ENCODE results near the gene SFXN5.

DNA sequence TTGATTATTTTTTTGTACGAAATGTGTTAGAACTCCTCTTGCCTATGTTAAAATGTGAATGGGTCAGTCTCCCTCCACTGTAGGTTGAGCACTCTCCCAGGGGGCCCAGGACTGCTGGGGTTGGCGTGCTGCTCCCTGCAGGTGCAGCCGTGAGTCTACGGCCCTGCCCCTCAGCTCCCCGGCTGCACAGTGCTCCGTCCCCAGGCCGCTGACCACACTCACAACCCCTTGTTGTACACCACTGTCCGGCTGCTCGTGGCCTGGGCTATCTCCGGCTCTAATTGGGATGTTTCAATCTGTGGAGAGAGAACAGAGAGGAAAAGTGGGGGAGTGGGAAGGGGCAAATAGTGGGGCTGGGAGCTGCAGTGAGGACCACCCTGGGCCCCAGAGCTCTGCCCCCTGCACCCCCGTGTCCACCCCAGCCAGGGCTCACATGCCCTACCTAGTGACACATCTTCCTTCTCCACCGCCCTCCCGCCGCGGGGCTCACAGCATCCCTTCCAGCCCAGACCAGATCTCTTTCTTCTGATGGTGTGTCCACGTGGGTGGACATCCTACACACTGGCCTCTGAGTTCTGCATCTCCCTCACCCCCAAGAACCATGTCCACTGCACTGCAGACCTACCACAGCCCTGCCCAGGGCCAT is 126.6 kb downstream of the SFXN5 start:
- TF ChIP-seq, protein P1, sequence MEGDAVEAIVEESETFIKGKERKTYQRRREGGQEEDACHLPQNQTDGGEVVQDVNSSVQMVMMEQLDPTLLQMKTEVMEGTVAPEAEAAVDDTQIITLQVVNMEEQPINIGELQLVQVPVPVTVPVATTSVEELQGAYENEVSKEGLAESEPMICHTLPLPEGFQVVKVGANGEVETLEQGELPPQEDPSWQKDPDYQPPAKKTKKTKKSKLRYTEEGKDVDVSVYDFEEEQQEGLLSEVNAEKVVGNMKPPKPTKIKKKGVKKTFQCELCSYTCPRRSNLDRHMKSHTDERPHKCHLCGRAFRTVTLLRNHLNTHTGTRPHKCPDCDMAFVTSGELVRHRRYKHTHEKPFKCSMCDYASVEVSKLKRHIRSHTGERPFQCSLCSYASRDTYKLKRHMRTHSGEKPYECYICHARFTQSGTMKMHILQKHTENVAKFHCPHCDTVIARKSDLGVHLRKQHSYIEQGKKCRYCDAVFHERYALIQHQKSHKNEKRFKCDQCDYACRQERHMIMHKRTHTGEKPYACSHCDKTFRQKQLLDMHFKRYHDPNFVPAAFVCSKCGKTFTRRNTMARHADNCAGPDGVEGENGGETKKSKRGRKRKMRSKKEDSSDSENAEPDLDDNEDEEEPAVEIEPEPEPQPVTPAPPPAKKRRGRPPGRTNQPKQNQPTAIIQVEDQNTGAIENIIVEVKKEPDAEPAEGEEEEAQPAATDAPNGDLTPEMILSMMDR (conservative IDR thresholded peaks at IDR 0.05 in 1 of 2, IDR thresholded peaks at IDR 0.05 in 1 of 2; ENCODE audit: low read depth in 1 of 2, low read length in 2 of 2) = no peak
- no peak for TF ChIP-seq EZH2 (IDR thresholded peaks at IDR 0.05; ENCODE audit: low read length, missing control alignments)

All from fibroblast of lung (primary cell).